HG02642 (cell line): ENCODE measurements around the gene OLFM4.
"Not testable (repeated sequence)": the region's sequence is repeated elsewhere in the genome, so short reads cannot be mapped to it uniquely, and the experiment has no call there.

ENCODE experiments used
- ATAC-seq: cut with Tn5 transposase; IDR thresholded peaks from one replicate; pipeline ENCODE4 v1.9.1; 2021; ENCODE audit warnings: mild to moderate bottlenecking; ENCODE audit not compliant: unreplicated experiment, poor library complexity

OLFM4 gene

GRCh38 chr13:53013113-53013512 lies 15.5 kb upstream of the OLFM4 start:
- peak; percentile 9 for ATAC-seq

- ATAC-seq, result not testable (repeated sequence)
Measured at GRCh38 chr13:53014018-53014417, 14.6 kb upstream of the OLFM4 start.

GRCh38 chr13:53014495-53015443 lies 13.8 kb upstream of the OLFM4 start:
- ATAC-seq, result no peak

GRCh38 chr13:53015971-53016370 lies 12.6 kb upstream of the OLFM4 start:
- ATAC-seq, result no peak

- ATAC-seq, result no peak
Measured at GRCh38 chr13:53017433-53017970, 11.1 kb upstream of the OLFM4 start.

- ATAC-seq, result no peak
Measured at GRCh38 chr13:53018690-53019647, 9.6 kb upstream of the OLFM4 start.

- ATAC-seq, result no peak
Measured at GRCh38 chr13:53020764-53021335, 7.8 kb upstream of the OLFM4 start.

GRCh38 chr13:53023246-53023645 lies 5.4 kb upstream of the OLFM4 start:
- ATAC-seq, result no peak

- ATAC-seq, result no peak
Measured at GRCh38 chr13:53028063-53028462, 550 bp upstream of the OLFM4 start.

- no peak for ATAC-seq
Measured at GRCh38 chr13:53032849-53033248, 4.2 kb downstream of the OLFM4 start.

GRCh38 chr13:53038993-53039392 lies 10.4 kb downstream of the OLFM4 start:
- no peak for ATAC-seq

GRCh38 chr13:53041968-53042516 lies 13.4 kb downstream of the OLFM4 start:
- no peak for ATAC-seq

GRCh38 chr13:53042877-53043276 lies 14.3 kb downstream of the OLFM4 start:
- no peak for ATAC-seq

- no peak for ATAC-seq
Measured at GRCh38 chr13:53043398-53043797, 14.8 kb downstream of the OLFM4 start.

- no peak for ATAC-seq
Measured at GRCh38 chr13:53045189-53045588, 16.6 kb downstream of the OLFM4 start.

- no peak for ATAC-seq
Measured at GRCh38 chr13:53048880-53049279, 20.3 kb downstream of the OLFM4 start.

- ATAC-seq, result no peak
Measured at GRCh38 chr13:53050151-53050550, 21.5 kb downstream of the OLFM4 start.

- ATAC-seq, result no peak
Measured at GRCh38 chr13:53052675-53053074, 24.1 kb downstream of the OLFM4 start.

GRCh38 chr13:53054569-53054968 lies 26.0 kb downstream of the OLFM4 start:
- no peak for ATAC-seq

GRCh38 chr13:53058065-53058679 lies 29.6 kb downstream of the OLFM4 start:
- ATAC-seq, result no peak
